Activated CD8-positive, alpha-beta memory T cell treated with anti-CD3 and anti-CD28 coated beads, Interleukin-2, amount 50 U/mL, for 1 hour (primary cell): ENCODE results near the gene ATXN1.

Source experiments
- DNase-seq: peaks from one replicate; pipeline ENCODE4 v3.0.0-alpha.2; 2020; ENCODE audit errors: extremely low read depth

The ATXN1 gene

GRCh38 chr6:16783509-16783908 lies 22.2 kb upstream of the ATXN1 start:
- DNase-seq: no peak

GRCh38 chr6:16782278-16782677 lies 21.0 kb upstream of the ATXN1 start:
- DNase-seq: no peak

- DNase-seq: no peak
Measured at GRCh38 chr6:16781348-16782169, 20.3 kb upstream of the ATXN1 start.

- DNase-seq: no peak
Measured at GRCh38 chr6:16778521-16778920, 17.3 kb upstream of the ATXN1 start.

- no peak for DNase-seq
Measured at GRCh38 chr6:16777794-16778193, 16.5 kb upstream of the ATXN1 start.

- no peak for DNase-seq
Measured at GRCh38 chr6:16776394-16777017, 15.2 kb upstream of the ATXN1 start.

GRCh38 chr6:16774437-16774836 lies 13.2 kb upstream of the ATXN1 start:
- no peak for DNase-seq

- no peak for DNase-seq
Measured at GRCh38 chr6:16773362-16773761, 12.1 kb upstream of the ATXN1 start.

GRCh38 chr6:16770701-16771569 lies 9.7 kb upstream of the ATXN1 start:
- DNase-seq: peak; percentile 50

GRCh38 chr6:16769986-16770376 lies 8.7 kb upstream of the ATXN1 start:
- no peak for DNase-seq

- DNase-seq: peak; percentile 69
Measured at GRCh38 chr6:16769131-16769985, 8.1 kb upstream of the ATXN1 start.

GRCh38 chr6:16768477-16768830 lies 7.2 kb upstream of the ATXN1 start:
- no peak for DNase-seq

GRCh38 chr6:16767765-16768476 lies 6.7 kb upstream of the ATXN1 start:
- DNase-seq: no peak

- DNase-seq: no peak
Measured at GRCh38 chr6:16766836-16767745, 5.8 kb upstream of the ATXN1 start.

GRCh38 chr6:16766043-16766536 lies 4.8 kb upstream of the ATXN1 start:
- DNase-seq: no peak

- no peak for DNase-seq
Measured at GRCh38 chr6:16765235-16765634, 4.0 kb upstream of the ATXN1 start.

- DNase-seq: no peak
Measured at GRCh38 chr6:16764188-16764950, 3.1 kb upstream of the ATXN1 start.

- DNase-seq: peak; percentile 40
Measured at GRCh38 chr6:16762550-16763477, 1.6 kb upstream of the ATXN1 start.
